ENCODE measurements around the gene GRK5.

The GRK5 gene

DNA sequence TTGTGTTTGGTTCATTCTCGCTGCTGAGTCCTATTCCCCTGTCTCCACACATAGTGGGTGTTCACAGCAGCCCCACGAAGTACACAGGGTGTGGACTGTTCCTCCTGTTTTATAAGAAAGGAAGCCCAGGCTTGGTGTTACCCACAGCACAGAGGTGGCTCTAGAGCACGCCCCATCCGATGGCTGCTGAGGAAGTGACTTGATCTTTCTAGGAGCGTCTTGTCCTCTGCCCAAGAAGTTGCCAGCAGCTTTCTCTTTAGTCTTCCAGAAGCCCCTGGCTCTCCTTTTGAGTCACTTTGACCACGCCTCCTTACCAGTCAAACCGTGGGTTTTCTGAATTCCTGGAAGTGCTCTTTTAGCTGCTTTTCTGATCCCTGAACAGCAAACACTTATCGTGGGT is 94.0 kb downstream of the GRK5 start:
- no peak for DNase-seq (ENCODE audit: low spot score)

DNA sequence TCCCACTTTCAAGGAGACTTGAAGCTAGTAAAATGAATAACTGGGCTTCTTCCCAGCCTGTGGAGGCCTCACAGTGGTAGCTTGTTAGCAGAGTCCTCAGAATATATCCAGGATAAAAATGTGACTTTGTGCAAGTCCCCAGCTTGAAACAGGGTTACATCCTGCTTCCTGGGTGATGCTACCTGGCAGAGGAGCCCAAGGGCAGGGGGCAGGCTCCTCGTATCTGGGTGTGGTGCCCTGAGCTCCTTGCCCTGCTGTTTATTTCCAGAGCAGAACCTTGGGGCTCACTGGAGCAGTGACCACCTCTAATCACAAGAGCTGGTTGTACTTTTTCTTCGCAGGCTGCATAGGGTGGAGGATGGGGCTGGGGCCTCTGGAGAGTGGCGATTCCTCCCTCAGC is 94.8 kb downstream of the GRK5 start:
- no peak for DNase-seq (ENCODE audit: low spot score)

DNA sequence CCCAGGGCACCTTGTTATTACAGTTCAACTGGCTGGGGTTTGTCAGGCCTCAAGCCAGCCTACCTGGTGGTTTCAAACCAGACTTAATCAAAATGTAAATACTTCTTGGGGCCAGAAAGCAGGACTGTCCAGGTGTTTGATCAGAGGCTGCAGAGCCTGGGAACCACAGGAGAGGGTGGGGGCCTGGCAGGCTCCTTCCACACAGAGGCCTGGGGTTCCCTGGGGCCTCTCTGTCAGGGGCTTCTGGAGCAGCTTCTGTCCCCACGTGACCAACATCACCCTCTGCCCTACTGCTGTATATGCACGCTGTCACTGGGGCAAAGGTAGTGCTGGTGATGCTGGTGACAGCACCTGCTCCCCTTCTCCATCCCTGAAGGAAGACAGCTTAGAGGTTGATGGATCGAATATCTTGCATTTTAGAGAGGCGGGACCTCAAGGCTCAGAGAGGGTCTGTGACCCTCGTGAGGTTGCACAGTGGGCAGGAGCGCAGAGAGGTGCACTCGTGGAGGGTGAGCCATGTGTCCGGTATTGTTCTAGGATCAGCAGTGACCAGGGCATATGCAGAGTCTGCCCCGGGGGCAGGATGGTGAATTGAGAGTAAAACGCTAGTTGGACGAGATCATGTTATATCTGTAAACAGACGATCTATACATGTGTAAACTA is 95.4 kb downstream of the GRK5 start:
- no peak for DNase-seq (ENCODE audit: low spot score)

DNA sequence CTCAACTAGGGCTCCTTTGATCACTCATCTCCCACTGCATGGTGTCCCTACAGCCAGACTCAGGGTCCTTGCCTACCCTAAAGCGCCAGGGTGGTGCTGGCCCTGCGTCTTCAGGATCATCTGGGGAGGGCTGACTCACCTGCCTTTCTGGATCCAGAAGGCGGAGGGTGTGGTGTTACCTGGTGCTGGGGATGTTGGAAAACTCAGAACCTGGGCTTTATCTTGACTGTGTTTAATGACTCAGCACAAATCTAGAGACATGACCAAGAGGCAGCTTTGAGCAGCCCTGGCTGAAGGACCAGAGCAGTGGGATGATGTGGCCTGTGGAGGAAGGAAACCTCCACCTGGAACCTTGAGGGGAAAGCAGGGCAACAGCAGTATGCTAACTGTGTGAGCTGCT is 96.5 kb downstream of the GRK5 start:
- DNase-seq (ENCODE audit: low spot score): no peak

DNA sequence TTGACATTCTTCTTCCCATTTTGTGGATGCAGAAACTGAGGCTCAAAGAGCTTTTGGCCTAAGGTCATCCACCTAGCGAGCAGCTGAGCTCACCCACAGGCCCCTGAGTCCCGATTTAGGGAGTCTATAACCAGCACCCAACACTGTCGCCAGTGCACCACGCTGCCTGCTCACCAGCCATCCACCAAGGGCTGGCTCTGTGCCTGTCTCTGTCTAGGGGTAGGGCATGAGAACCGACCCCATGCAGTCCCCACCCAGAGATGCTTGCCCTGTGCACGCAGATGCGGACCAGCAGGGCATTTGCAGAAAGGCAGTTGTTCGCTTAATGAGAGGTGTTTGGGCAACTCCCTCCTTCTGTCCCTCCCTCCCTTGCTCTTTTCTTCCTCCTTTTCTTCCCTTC is 97.2 kb downstream of the GRK5 start:
- no peak for DNase-seq (ENCODE audit: low spot score)

DNA sequence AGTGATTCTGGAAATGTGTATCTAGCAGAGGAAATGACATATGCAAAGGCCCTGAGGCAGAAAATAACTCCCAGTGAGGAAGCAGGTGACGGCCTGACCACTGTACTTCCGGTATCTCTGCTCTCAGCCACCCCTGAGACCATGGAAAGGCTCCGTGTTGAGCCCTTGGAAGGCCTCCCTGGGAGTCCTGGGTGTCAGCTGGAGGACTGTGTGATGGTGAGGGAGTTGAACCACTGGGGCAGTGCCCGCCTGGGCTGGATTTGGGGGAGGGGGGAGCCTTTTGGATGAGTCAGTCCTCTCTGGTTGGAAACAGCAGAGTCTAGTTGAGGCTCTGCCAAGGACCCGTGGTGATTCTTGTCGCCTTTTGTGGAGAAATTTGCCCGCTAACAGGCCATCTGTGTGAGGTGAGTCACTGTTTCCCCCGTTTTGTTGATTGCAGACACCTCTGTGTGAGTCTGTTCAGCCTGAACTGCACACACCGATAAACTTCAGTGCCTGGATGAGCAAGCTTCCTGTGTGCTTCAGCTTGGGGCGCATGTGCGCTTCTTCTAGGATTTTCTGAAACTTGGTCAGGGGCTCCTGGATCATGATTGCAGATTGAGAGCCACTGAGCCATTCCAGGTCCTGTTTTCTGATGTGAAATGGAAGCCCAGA is 98.6 kb downstream of the GRK5 start:
- DNase-seq (ENCODE audit: low spot score): peak; percentile 93

DNA sequence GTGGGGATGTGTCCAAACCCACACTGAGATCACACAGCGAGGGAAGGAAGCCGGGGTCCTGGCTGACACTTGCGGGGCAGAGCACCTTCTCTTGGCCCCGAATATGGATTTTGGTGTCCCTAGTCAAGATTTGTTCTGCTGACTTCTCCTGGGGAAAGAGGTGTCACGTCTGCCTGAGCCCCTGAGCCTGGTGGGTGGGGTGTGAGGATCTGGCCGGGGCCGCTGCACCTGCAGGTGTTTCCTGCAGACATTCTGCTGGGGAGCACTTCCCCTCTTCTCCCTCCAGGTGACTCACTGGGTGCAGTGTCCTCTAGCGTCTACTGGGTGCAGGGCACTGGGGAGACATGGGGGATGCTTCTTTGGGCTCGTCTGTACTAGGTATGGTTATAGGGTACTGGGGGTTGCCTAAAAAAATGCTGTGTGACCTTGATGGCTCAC is 99.2 kb downstream of the GRK5 start:
- no peak for DNase-seq (ENCODE audit: low spot score)

DNA sequence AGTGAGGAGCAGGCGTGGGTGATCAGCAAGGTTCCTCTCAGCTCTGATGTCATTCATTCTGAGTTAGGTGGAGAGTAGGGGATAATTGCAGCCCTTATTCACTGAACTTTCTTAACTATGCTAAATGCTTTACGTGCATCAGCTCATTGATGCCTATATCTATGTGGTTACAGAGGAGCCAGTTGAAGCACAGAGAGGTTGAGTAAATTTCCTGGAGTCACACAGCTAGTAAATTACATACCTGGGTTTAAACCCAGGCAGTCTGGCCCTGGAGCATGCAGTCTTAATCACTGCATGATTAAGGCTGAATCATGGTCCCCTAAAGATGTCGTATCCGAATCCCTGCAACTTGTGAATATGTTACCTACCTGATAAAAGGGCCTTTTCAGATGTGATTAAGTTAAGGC is 99.6 kb downstream of the GRK5 start:
- no peak for DNase-seq (ENCODE audit: low spot score)

DNA sequence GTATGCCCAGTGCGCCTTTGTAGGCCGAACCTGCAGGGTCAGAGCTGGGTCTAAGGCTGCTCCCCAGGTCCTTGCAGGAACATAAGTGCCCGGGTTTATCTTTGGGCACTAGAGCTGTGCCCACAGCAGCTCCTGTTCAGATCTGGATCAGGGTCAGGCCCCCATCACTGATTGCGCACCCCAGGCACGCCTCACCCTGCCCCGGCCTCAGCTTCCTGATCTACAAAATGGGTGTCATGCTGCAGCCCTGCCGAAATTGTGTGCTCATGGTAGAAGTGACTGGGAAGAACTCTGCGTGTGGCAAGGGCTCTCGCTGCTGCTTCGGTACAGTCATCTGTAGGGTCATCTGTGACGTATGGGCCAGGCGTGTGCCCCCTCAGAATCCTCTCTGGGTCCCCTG is 100.7 kb downstream of the GRK5 start:
- no peak for DNase-seq (ENCODE audit: low spot score)

DNA sequence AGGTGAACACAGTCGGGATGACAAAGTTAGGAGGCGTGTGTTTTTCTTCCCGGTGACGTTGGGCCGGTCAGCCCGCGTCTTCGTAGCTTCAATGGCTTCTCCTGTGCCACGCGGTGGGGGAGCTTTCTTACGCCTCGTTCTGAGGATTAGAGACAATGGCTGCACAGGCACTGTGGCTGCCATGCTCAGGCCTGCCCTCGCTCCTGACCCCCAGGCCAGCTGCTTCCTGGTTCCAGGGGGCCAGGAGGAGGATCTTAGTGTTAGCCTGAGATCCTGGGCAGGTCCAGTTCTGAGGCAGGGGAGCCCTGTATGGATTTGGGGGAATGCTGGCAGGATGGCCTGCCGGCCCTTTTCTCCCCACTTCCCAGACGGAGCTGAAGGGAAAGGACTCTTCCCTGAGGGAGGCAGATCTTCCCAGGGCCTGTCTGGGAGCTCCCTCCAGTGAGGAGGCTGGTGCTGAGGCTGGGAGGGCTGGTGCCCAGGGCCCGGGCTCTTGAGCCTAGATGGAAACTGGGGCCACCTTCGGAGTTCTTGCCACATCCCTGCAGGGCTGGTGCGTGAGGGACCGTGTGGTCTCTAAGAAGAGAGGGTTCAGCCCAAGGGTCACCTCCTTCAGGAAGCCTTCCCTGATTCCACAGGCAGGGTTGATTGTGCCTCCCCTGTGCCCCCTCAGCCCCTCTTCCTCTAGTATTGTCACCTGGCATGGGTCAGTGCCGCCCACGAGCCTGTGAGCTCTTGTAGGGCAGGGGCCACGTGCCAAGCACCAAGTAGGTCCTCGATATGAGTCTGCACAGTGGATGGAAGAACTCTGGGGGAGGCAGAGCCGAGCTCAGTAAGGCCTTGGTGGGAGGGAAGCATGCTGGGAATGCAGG is 101.4 kb downstream of the GRK5 start:
- DNase-seq (ENCODE audit: low spot score): no peak

DNA sequence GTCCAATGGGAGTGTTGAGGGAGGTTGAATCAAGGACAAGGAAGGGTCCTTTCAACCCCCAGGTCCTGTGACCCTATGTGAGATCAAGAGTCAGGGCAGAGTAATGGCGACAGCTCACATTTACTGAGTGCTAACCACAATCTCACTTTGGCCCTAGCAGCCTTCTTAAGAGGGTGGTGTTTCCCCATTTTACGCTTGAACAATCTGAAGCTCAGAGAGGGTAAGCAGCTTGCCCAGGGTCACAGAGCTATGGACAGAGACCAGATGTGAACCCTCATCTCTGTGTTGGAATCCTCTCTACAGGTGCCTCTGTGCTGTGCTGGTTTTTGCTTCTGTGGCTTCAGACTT is 102.0 kb downstream of the GRK5 start:
- DNase-seq (ENCODE audit: low spot score): no peak

DNA sequence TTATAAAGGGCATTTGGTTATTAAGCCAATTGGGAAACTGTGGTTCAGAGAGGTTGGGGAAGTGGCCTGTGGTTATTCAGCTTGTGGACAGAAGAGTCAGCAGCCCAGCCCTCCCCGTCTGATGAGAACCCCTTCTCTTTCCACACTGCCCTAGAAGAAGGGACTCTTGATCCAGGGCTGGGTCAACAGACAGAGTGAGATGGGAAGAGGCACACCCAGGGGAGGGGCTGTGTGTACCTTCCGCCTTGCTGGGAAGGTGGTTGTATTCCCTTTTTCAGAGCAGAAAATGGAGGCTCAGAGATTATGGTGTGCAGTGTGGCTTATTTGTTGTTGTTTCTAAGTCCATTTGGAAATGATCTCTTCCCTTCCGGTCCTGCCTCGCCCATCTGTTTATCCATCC is 103.4 kb downstream of the GRK5 start:
- no peak for DNase-seq (ENCODE audit: low spot score)

DNA sequence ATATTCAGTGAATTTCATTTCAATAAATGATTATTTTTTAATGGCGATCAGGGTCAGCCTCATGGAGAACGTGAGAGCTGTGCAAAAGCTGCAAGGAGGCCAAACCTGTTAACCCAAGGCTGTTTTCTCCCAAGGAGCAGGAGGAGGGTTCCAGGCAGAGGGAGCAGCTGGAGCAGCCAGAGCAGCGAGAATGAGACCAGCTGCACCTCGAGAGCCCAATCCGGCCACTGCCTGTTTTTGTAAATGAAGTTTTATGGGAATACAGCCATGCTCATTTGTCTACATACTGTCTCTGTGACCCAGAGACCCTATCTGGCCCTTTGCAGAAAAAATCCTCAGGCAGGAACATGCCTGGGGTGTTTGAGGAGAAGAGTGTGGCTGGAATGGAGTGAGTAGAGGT is 104.9 kb downstream of the GRK5 start:
- no peak for DNase-seq (ENCODE audit: low spot score)

DNA sequence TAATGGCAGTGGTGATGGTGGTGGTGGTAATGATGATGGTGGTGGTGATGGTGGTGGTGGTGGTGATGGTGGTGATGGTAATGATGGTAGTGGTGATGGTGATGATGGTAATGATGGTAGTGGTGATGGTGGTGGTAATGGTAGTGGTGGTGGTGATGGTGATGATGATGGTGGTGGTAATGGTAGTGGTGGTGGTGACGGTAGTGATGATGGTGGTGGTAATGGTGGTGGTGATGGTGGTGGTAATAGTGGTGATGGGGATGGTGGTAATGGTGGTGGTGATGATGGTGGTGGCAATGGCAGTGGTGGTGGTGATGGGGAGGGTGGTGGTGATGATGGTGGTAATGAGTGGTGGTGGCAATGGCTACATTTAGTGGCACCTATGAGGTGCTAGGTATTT is 105.7 kb downstream of the GRK5 start:
- DNase-seq (ENCODE audit: low spot score): no peak

DNA sequence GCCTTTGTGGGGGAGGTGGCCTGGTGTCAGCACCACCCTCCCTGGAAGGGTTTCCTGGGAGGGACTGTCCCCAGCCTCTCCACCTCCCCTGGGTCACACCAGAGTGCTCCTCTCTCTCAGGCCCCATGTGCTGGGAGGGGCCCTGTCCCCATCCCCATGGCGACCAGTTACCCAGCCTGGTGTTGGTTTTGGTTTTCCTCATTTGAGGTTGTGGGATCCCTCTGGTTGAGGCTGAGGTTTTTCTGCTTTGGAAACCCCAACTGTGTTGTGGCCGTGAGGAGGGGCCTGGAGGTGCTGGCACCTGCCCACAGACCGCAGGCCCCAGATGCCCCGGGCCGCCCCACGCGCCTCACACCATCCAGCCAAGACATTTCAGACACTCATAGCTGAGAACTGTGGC is 106.3 kb downstream of the GRK5 start:
- no peak for DNase-seq (ENCODE audit: low spot score)

DNA sequence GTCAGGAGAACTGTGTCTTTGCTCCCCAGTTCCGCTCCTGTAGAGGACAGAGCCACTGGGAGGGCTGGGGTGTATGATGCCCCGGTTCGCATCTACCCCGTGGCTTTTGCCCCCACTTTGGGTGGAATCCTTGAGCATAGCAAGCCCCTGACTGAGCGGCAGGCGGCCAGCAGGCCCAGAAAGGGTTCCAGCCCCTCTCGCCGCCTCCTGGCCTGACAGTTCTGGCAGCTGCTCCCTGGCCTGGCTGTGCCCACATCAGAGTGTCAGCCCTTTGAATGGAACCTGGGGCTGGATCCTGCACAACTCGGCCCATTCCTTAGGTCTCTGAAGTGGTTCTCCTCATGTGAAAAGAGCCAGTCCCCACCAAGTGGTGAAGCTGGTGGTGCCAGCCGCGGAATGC is 106.7 kb downstream of the GRK5 start:
- no peak for DNase-seq (ENCODE audit: low spot score)

DNA sequence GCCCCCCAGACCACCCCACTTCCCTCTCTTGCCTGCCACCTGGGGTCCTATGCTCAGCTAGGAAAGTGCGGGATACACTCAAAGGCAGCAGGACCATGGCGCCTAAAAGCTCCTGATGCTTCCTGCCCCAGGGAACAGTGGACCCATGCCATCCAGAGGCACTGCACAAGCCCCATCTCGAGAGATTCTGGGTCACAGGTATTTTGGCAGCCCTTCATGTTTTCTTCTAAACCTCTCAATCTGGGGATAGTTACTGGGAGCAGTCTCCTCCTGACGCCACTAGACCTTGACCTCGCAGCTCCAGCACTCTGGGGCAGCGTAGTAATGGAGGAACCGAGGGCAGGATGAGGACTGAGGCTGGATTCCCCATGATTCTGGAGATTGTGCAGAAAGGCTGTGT is 107.1 kb downstream of the GRK5 start:
- DNase-seq (ENCODE audit: low spot score): no peak

DNA sequence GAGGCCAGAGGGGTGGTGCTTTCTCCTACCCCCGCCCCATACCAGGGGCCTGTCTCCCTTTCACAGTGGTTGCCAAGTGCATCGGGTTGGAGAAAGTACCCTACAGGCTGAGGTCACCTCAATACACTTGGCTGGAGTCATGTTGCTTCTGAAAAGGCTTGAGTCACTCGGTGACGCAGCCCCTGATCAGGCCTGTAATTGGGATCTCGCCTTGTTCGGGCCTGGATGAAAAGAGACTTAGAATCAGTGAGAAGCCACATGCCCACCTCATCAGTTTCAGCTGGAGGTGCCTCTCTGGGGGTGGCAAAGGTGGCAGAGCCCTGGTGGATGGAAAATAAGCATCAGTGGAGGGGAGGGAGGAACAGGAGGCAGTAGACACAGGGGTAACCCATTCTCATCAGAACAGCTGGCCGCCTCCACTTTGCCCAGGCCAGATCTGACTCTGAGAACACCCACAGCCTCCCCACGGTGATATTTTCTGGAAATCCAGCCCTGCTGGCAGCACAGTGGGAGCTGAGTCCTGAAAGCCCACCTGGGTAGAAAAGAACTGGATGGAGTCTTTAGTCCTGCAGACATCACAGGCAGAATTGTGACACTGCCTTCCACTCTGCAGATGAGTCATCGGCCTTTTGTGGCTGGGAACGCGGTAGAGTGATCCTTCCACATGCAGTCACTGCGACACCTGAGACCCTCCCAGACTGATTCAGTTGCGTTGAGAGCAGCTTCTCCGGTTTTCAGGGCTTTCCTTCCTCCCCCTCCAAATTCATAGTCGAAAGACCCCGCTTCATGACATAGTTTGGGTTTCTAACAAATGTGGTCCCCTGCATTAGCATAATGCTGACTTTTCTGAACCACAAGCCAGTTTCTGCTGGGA is 108.0 kb downstream of the GRK5 start:
- DNase-seq (ENCODE audit: low spot score): peak; percentile 91

DNA sequence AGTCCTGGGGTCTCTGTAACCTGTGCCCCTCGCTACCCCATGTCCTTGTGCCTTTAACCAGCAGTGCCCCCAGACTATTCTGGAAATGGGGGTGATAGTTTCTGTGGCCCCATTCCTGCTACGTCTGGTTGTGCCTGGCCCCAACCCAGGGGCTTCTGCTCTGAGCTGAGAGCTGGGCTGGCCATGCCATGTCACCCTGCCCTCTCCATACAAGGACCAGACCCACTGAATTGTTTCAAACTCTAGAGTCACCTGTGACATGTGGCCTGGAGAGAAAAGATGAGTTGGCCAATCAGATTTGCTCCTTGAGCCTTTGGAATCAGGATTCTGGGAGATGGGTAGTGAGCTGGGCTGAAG is 108.6 kb downstream of the GRK5 start:
- DNase-seq (ENCODE audit: low spot score): no peak

DNA sequence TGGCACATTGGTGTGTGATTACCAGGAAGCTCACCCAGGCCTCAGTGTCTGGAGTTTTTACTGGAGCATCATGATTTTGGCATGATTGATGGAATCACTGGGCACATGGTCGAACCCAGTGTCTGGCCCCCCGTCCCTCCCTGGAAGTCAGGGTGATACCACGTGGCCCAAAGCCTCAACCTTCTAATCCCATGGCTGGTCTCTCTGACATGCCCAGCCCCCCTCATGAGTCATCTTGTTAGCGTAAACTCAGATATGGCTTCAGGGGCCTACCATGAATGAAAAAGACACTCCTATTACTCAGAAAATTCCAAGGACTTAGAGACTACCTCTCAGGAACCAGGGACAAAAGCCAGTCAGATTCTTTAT is 109.3 kb downstream of the GRK5 start:
- DNase-seq (ENCODE audit: low spot score): peak; percentile 74

DNA sequence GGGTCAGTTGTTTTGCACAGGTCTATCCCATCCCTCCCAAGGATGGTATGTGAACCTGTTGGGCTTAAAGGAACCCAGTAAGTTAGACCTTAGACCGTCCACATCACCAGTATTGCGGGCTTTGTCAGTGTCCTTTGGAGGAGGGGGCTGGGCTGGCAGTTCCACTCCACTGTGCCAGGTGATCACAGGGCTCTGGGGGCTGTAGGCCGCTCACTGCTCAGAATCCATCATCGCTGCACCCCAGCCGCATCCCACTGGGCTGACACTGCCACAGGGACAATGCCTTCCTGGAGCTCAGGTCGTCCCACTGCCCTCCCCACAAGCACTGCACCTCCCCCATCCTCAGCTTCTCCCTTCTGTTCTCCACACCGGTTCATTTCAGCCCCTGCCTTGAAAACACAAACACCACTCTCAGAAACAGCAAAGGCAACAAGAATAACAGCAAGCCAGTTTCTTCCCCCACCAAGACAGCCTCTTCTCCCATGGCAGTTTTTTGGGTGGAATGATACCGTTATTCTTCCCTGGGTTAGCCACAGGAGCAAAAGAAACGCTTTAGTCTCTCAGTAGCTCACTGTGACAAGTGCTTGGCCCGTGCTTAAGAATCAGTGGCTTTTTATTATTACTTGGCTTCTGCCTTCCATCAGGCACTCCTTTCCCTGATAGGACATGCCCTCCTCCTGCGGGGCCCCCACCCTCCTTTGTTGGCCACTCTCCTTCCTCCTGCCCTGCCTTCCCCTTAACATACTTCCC is 111.2 kb downstream of the GRK5 start:
- DNase-seq (ENCODE audit: low spot score): no peak
